Fibroblast of lung (primary cell): ENCODE measurements around the gene GPR3. TPM values are rescaled to one million over a fixed set of nuclear protein-coding genes. Genes with fewer than 3 reads are reported as not detected.
A peak's percentile ranks its signal among the peaks of the same experiment; 100 is the strongest.

Experiments used
- DNase-seq, 2 donors: peaks; one replicate each; pipeline versions ENCODE4 v3.0.0 to v3.0.0-alpha.2; 2010; ENCODE audit warnings: low read depth in 2 of 2
- H2AFZ ChIP-seq: 2 replicates; pipeline ENCODE4 v1.5.1; 2012; ENCODE audit warnings: low read length, control low read depth, inconsistent platforms
- H3K27ac ChIP-seq: 2 replicates; pipeline ENCODE4 v1.5.1; 2011; ENCODE audit warnings: low read length, control low read depth; ENCODE audit not compliant: insufficient read depth
- H3K27me3 ChIP-seq: 2 replicates; pipeline ENCODE4 v1.5.1; 2011; ENCODE audit warnings: mild to moderate bottlenecking, low read length; ENCODE audit not compliant: control insufficient read depth, insufficient read depth
- H3K36me3 ChIP-seq: 2 replicates; pipeline ENCODE4 v1.5.1; 2011; ENCODE audit warnings: low read length; ENCODE audit not compliant: control insufficient read depth, insufficient read depth
- H3K4me1 ChIP-seq: 2 replicates; pipeline ENCODE4 v1.5.1; 2011; ENCODE audit warnings: low read length; ENCODE audit not compliant: control insufficient read depth, insufficient read depth; ENCODE audit errors: extremely low read depth
- H3K4me2 ChIP-seq: 2 replicates; pipeline ENCODE4 v1.5.1; 2011; ENCODE audit warnings: low read length, control low read depth; ENCODE audit not compliant: insufficient read depth; ENCODE audit errors: extremely low read depth
- H3K4me3 ChIP-seq, 4 experiments: fragments of 200-600 bp in 1 of 4; sonication (generic) in 1 of 4; replicated peaks in 1 of 4; 2 replicates each; pipeline ENCODE4 v1.5.1; 2011 to 2016; ENCODE audit warnings: low read length in 4 of 4, low read depth in 3 of 4, mild to moderate bottlenecking in 3 of 4, control low read depth in 2 of 4, inconsistent platforms in 1 of 4, mixed read lengths in 1 of 4; ENCODE audit not compliant: insufficient read depth in 1 of 4; ENCODE audit errors: control extremely low read depth in 1 of 4
- H3K79me2 ChIP-seq: 2 replicates; pipeline ENCODE4 v1.5.1; 2012; ENCODE audit warnings: mild to moderate bottlenecking, low read length, inconsistent platforms; ENCODE audit not compliant: control insufficient read depth, insufficient read depth
- H3K9ac ChIP-seq: 2 replicates; pipeline ENCODE4 v1.5.1; 2011; ENCODE audit warnings: mild to moderate bottlenecking, low read length, control low read depth; ENCODE audit not compliant: insufficient read depth
- H3K9me3 ChIP-seq: 2 replicates; pipeline ENCODE4 v1.5.1; 2012; ENCODE audit warnings: low read depth, low read length; ENCODE audit not compliant: control insufficient read depth, insufficient read depth
- H4K20me1 ChIP-seq: 2 replicates; pipeline ENCODE4 v1.5.1; 2011; ENCODE audit warnings: low read length; ENCODE audit not compliant: control insufficient read depth, insufficient read depth; ENCODE audit errors: extremely low read depth
- CTCF ChIP-seq, 2 donors: IDR thresholded peaks in 1 of 2; conservative IDR thresholded peaks in 1 of 2; 1 replicate in 1 of 2; 2 replicates in 1 of 2; pipeline ENCODE4 v1.5.1; 2011 to 2012; ENCODE audit warnings: low read length in 2 of 2, control low read depth in 1 of 2, inconsistent platforms in 1 of 2, low read depth in 1 of 2, mild to moderate bottlenecking in 1 of 2
- EZH2 ChIP-seq: IDR thresholded peaks from 2 replicates; pipeline ENCODE4 v1.5.1; 2012; ENCODE audit warnings: low read length, control low read depth, mild to moderate bottlenecking; ENCODE audit errors: missing control alignments
- polyA plus RNA-seq, 2 donors: library from polyadenylated mRNA; depleted of rRNA in 1 of 2; stranded (reverse) in 1 of 2; unstranded in 1 of 2; fragments of >200 nt; gene quantifications; 2 replicates each; pipeline ENCODE4 v1.2.1, GENCODE V29; 2011 to 2012; ENCODE audit warnings: missing spikeins in 1 of 2
- total RNA-seq: library from RNA; depleted of rRNA; stranded (reverse); fragments of >200 nt; gene quantifications from 2 replicates; pipeline ENCODE4 v1.2.1, GENCODE V29; 2014

The GPR3 gene
- total and polyA plus RNA-seq, 2 donors (not counting 1 experiment from before 2014, with no cell fraction given) = 0.17 to 0.82 TPM

GRCh38 chr1:27391511-27392095 is 819 bp upstream of the GPR3 start:
- no peaks in the 10 kb centered on the region for H4K20me1 ChIP-seq
- H3K79me2 ChIP-seq = peaks cover 7% of the 10 kb centered on the region
- no peaks in the 10 kb centered on the region for H3K9me3 ChIP-seq
- H3K4me2 ChIP-seq = peak overlapping the region; percentile 94
- no peak for TF ChIP-seq EZH2
- TF ChIP-seq CTCF (conservative IDR thresholded peaks at IDR 0.05 in 1 of 2, IDR thresholded peaks at IDR 0.05 in 1 of 2; ENCODE audit: low read depth in 1 of 2, low read length in 2 of 2) = no peak
- H3K36me3 ChIP-seq = no peaks in the 10 kb centered on the region
- peak; percentile 45 to 66 for DNase-seq
- peak overlapping the region; percentile 67 for H3K27ac ChIP-seq
- H3K4me3 ChIP-seq = peak overlapping the region in 3 of 4 experiments; percentile 29 to 76 (median 52)
- peak overlapping the region; percentile 49 for H3K9ac ChIP-seq
- no peaks in the 10 kb centered on the region for H3K27me3 ChIP-seq
- peaks cover 24% of the 10 kb centered on the region for H3K4me1 ChIP-seq
- peak overlapping the region; percentile 73 for H2AFZ ChIP-seq

- H4K20me1 ChIP-seq = no peaks in the 10 kb centered on the region
- TF ChIP-seq EZH2 (no peak), CTCF (conservative IDR thresholded peaks at IDR 0.05 in 1 of 2, IDR thresholded peaks at IDR 0.05 in 1 of 2; ENCODE audit: low read depth in 1 of 2, low read length in 2 of 2) (peak; percentile 33 to 41)
These were observed 585 bp downstream of the GPR3 start for GRCh38 chr1:27392778-27393635.

GRCh38 chr1:27393641-27394281 is 1.3 kb downstream of the GPR3 start:
- Histone ChIP-seq H3K9me3 (no peaks in the 10 kb centered on the region), H2AFZ (no peak overlapping the region), H3K4me3 (no peak overlapping the region), H3K4me2 (no peak overlapping the region), H3K27me3 (no peaks in the 10 kb centered on the region), H3K4me1 (peaks cover 24% of the 10 kb centered on the region), H4K20me1 (no peaks in the 10 kb centered on the region), H3K27ac (no peak overlapping the region), H3K79me2 (peaks cover 7% of the 10 kb centered on the region), H3K36me3 (no peaks in the 10 kb centered on the region), H3K9ac (no peak overlapping the region)
- no peak for DNase-seq
- no peak for TF ChIP-seq CTCF (conservative IDR thresholded peaks at IDR 0.05 in 1 of 2, IDR thresholded peaks at IDR 0.05 in 1 of 2; ENCODE audit: low read depth in 1 of 2, low read length in 2 of 2)
- TF ChIP-seq EZH2 = no peak

More at GRCh38 chr1:27392778-27393635, 585 bp downstream of the GPR3 start:
- Histone ChIP-seq H3K9ac (peak overlapping the region; percentile 90), H3K27ac (peak overlapping the region; percentile 91), H3K4me2 (peak overlapping the region; percentile 95), H3K4me1 (peaks cover 24% of the 10 kb centered on the region), H2AFZ (peak overlapping the region; percentile 53), H3K79me2 (peaks cover 7% of the 10 kb centered on the region), H3K36me3 (no peaks in the 10 kb centered on the region), H3K27me3 (no peaks in the 10 kb centered on the region), H3K9me3 (no peaks in the 10 kb centered on the region), H3K4me3 (peak overlapping the region; percentile 63 to 76 (median 74))
- no peak for DNase-seq
